K562 (cell line): ENCODE data around the gene DNAAF9. TPM values are rescaled to one million over a fixed set of nuclear protein-coding genes. Genes with fewer than 3 reads are reported as not detected.

Source experiments
- CBX1 ChIP-seq: sonication (generic); IDR thresholded peaks from 2 replicates; pipeline ENCODE4 v1.6.1; 2016; ENCODE audit warnings: antibody characterized with exemption, low read depth, mild to moderate bottlenecking
- CREB1 ChIP-seq, 2 experiments: sonication (generic) in 1 of 2; formaldehyde crosslinking in 1 of 2; IDR thresholded peaks; 2 replicates each; pipeline versions ENCODE4 v1.6.1 to v1.8.0; 2012 to 2022; ENCODE audit warnings: inconsistent platforms in 1 of 2, mild to moderate bottlenecking in 1 of 2, missing genetic modification reagents in 1 of 2, moderate library complexity in 1 of 2
- CREBBP ChIP-seq: IDR thresholded peaks from one replicate; pipeline ENCODE4 v1.6.1; 2012; ENCODE audit warnings: low read depth, mild to moderate bottlenecking, control low read depth, inconsistent platforms, low read length
- HIVEP1 ChIP-seq: fragments of 250-450 bp; sonication (Bioruptor Pico); IDR thresholded peaks from 2 replicates; pipeline ENCODE4 v1.4.0; 2020; ENCODE audit warnings: mild to moderate bottlenecking
- ID3 ChIP-seq, 2 experiments: fragments of 250-450 bp in 1 of 2; fragments of 450-650 bp in 1 of 2; sonication (Bioruptor Pico) in 1 of 2; IDR thresholded peaks; 2 replicates each; pipeline versions ENCODE4 v1.6.1 to v1.8.0; 2016 to 2021; ENCODE audit warnings: mild to moderate bottlenecking in 2 of 2, moderate library complexity in 2 of 2, missing compliant biosample characterization in 1 of 2, missing genetic modification characterization in 1 of 2
- ILF3 ChIP-seq: fragments of 450-650 bp; IDR thresholded peaks from 2 replicates; pipeline ENCODE4 v1.6.1; 2018; ENCODE audit warnings: antibody characterized with exemption, mild to moderate bottlenecking, moderate library complexity, borderline replicate concordance
- KLF16 ChIP-seq: IDR thresholded peaks from 2 replicates; pipeline ENCODE4 v1.6.1; 2016; ENCODE audit warnings: antibody characterized with exemption
- LCOR ChIP-seq: sonication (generic); formaldehyde crosslinking; IDR thresholded peaks from 2 replicates; pipeline ENCODE4 v1.8.0; 2022; ENCODE audit warnings: mild to moderate bottlenecking, missing genetic modification reagents
- MECOM ChIP-seq: fragments of 250-450 bp; sonication (Bioruptor Pico); IDR thresholded peaks from 2 replicates; pipeline ENCODE4 v1.8.0; 2022; ENCODE audit warnings: inconsistent platforms
- NFXL1 ChIP-seq: fragments of 450-650 bp; formaldehyde crosslinking; IDR thresholded peaks from 2 replicates; pipeline ENCODE4 v1.4.0; 2021; ENCODE audit warnings: mild to moderate bottlenecking
- NUFIP1 ChIP-seq: fragments of 450-650 bp; IDR thresholded peaks from 2 replicates; pipeline ENCODE4 v1.6.1; 2018; ENCODE audit not compliant: partially characterized antibody
- POLR2H ChIP-seq: IDR thresholded peaks from 2 replicates; pipeline ENCODE4 v1.6.1; 2016; ENCODE audit warnings: missing genetic modification characterization, low read depth, mild to moderate bottlenecking, control low read depth, missing compliant biosample characterization, moderate library complexity
- SETDB1 ChIP-seq: IDR thresholded peaks from one replicate; pipeline ENCODE4 v1.6.1; 2012; ENCODE audit warnings: low read length, control low read depth, inconsistent platforms
- SOX6 ChIP-seq: fragments of 450-650 bp; IDR thresholded peaks from 2 replicates; pipeline ENCODE4 v1.6.1; 2014; ENCODE audit warnings: mild to moderate bottlenecking
- TBL1XR1 ChIP-seq, 2 experiments: IDR thresholded peaks; 2 replicates each; pipeline ENCODE4 v1.6.1; 2012; ENCODE audit warnings: improper control_type of control experiment in 2 of 2, low read length in 2 of 2, mild to moderate bottlenecking in 1 of 2
- ZBTB9 ChIP-seq: fragments of 450-650 bp; formaldehyde crosslinking; IDR thresholded peaks from 2 replicates; pipeline ENCODE4 v1.4.0; 2020; ENCODE audit warnings: mild to moderate bottlenecking, moderate library complexity
- ZNF143 ChIP-seq: sonication (generic); formaldehyde crosslinking; IDR thresholded peaks from 2 replicates; pipeline ENCODE4 v1.9.0; 2022; ENCODE audit warnings: mild to moderate bottlenecking, missing genetic modification reagents
- ZNF3 ChIP-seq: fragments of 250-450 bp; sonication (Bioruptor Pico); IDR thresholded peaks from 2 replicates; pipeline ENCODE4 v1.5.0; 2021; ENCODE audit warnings: mild to moderate bottlenecking, moderate library complexity
- polyA plus RNA-seq, 8 experiments: library from polyadenylated mRNA; depleted of rRNA in 4 of 8; stranded (reverse) in 5 of 8; unstranded in 3 of 8; fragments of >200 nt; fragmentation: Nextera tagmentation in 2 of 8; fragmentation: Illumina TruSeq in 1 of 8; extraction: Ambion mirVana in 2 of 8; extraction: Trizol in 1 of 8; gene quantifications; 2 replicates each; pipeline versions ENCODE4 v1.2.1 to v1.2.3, GENCODE V29; 2011 to 2014; ENCODE audit warnings: inconsistent platforms in 1 of 8, missing spikeins in 1 of 8
- total RNA-seq, 7 experiments: library from RNA; depleted of rRNA in 6 of 7; stranded (reverse); fragments of >200 nt in 6 of 7; fragmentation: Illumina TruSeq in 2 of 7; extraction: Trizol in 2 of 7; gene quantifications; 2 replicates each; pipeline versions ENCODE4 v1.2.1 to v1.2.3, GENCODE V29; 2011 to 2021; ENCODE audit warnings: low replicate concordance in 1 of 7
- TF ChIP-seq, protein P1 (sequence below): fragments of 250-450 bp; sonication (Bioruptor Pico); IDR thresholded peaks from 2 replicates; pipeline ENCODE4 v1.8.0; 2022; ENCODE audit warnings: inconsistent platforms
- TF ChIP-seq, protein P2 (sequence below): fragments of 450-650 bp; formaldehyde crosslinking; IDR thresholded peaks from 2 replicates; pipeline ENCODE4 v1.4.0; 2022; ENCODE audit warnings: missing genetic modification characterization
- TF ChIP-seq, protein P3 (sequence below): sonication (generic); formaldehyde crosslinking; IDR thresholded peaks from 2 replicates; pipeline ENCODE4 v1.8.0; 2022; ENCODE audit warnings: mild to moderate bottlenecking, missing genetic modification reagents

The DNAAF9 gene
- total and polyA plus RNA-seq, 9 of the 15 experiments (the other 6 are each of a cell fraction or from before 2014, with no cell fraction given): 0.42 to 2.9 (median 1.9) TPM

DNA sequence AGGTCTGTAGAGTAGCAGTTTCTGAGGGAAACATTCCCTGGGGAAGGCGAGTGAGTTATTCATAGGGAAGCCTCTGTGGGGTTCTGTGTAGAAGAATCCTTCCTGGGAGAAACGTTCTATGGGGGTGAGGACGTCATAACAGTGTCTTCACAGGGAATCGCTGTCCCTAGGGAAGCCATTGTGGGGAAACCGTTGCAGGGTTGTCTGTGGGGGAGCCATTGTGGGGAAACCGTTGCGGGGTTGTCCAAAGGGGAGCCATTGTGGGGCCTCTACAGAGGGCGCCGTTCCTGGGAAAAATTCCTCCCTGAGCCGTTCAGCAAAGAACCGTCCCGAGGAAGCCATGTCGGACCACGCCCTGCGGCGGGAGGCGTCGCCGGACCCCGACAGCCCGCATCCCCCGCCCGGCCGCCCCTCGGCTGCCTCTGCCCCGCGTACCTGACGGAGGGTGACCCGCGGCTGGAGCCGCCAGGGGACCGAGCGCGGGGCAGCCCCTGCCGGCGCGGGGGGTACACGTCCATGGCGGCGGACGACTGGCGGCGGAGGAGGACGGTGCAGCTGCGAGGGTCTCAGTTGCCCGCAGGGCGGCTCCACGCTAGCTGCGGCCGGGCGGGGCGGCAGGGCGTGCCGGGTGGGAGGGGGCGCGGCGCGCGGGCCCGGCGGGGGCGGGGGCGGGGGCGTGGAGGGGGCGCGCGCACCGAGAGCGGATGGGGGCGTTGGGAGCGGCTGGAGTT lies at the start of gene DNAAF9 (continued):
- TF ChIP-seq CREB1 (IDR thresholded peaks at IDR 0.05) (no peak), CREB1 (CRISPR knock-in tag; IDR thresholded peaks at IDR 0.05) (peak; percentile 64), LCOR (CRISPR knock-in tag) (no peak), ZNF3 (CRISPR knock-in tag) (no peak), NUFIP1 (no peak), KLF16 (no peak), CREBBP (no peak), HIVEP1 (CRISPR knock-in tag) (no peak), SOX6 (no peak), CBX1 (no peak), ID3 (CRISPR knock-in tag; IDR thresholded peaks at IDR 0.05) (no peak), ID3 (tag; IDR thresholded peaks at IDR 0.05) (0 out of 2 replicates have a peak, but pooled peaks have one; percentile 36), TBL1XR1 (IDR thresholded peaks at IDR 0.05; ENCODE audit: low read length in 2 of 2) (no peak), MECOM (CRISPR knock-in tag) (no peak), NFXL1 (CRISPR knock-in tag) (no peak), SETDB1 (no peak), ZNF143 (CRISPR knock-in tag) (no peak), POLR2H (tag) (no peak), ZBTB9 (CRISPR knock-in tag) (peak; percentile 71; the same call in 1 of the 2 replicates), ILF3 (peak; percentile 47; the same call in 1 of the 2 replicates)
- TF ChIP-seq, protein P1, sequence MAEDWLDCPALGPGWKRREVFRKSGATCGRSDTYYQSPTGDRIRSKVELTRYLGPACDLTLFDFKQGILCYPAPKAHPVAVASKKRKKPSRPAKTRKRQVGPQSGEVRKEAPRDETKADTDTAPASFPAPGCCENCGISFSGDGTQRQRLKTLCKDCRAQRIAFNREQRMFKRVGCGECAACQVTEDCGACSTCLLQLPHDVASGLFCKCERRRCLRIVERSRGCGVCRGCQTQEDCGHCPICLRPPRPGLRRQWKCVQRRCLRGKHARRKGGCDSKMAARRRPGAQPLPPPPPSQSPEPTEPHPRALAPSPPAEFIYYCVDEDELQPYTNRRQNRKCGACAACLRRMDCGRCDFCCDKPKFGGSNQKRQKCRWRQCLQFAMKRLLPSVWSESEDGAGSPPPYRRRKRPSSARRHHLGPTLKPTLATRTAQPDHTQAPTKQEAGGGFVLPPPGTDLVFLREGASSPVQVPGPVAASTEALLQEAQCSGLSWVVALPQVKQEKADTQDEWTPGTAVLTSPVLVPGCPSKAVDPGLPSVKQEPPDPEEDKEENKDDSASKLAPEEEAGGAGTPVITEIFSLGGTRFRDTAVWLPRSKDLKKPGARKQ: no peak
- TF ChIP-seq, protein P2, sequence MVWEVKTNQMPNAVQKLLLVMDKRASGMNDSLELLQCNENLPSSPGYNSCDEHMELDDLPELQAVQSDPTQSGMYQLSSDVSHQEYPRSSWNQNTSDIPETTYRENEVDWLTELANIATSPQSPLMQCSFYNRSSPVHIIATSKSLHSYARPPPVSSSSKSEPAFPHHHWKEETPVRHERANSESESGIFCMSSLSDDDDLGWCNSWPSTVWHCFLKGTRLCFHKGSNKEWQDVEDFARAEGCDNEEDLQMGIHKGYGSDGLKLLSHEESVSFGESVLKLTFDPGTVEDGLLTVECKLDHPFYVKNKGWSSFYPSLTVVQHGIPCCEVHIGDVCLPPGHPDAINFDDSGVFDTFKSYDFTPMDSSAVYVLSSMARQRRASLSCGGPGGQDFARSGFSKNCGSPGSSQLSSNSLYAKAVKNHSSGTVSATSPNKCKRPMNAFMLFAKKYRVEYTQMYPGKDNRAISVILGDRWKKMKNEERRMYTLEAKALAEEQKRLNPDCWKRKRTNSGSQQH (CRISPR knock-in tag): no peak
- TF ChIP-seq, protein P3, sequence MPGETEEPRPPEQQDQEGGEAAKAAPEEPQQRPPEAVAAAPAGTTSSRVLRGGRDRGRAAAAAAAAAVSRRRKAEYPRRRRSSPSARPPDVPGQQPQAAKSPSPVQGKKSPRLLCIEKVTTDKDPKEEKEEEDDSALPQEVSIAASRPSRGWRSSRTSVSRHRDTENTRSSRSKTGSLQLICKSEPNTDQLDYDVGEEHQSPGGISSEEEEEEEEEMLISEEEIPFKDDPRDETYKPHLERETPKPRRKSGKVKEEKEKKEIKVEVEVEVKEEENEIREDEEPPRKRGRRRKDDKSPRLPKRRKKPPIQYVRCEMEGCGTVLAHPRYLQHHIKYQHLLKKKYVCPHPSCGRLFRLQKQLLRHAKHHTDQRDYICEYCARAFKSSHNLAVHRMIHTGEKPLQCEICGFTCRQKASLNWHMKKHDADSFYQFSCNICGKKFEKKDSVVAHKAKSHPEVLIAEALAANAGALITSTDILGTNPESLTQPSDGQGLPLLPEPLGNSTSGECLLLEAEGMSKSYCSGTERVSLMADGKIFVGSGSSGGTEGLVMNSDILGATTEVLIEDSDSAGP: no peak
